NCI-H510A (cell line): ENCODE results near the gene MUC12.

ENCODE experiments used
- DNase-seq: peaks from one replicate; lab custom pipeline; 2025; lab: John Stamatoyannopoulos, UW

MUC12 gene

GRCh38 chr7:101066833-101067177 is 97.4 kb downstream of the MUC12 start:
- no peak for DNase-seq

DNA sequence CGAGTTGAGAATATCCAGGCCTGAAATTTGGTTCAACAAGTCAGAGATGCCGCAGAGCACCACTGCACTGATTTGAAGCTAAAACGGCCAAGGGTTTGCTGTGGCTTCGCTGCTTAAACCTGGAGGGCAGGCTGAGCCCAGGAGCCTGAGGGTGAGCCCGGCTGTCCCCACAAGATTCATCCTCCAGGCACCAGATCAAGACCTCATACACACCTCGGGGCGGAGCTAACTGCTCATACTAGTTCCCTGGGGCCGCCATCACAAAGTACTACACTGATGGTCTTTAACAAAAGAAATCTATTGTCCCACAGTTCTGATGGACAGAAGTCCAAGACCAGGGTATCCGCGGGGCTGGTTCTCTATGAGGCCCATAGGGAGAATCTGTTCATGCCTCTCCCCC is 99.0 kb downstream of the MUC12 start:
- DNase-seq, result no peak
